ENCODE measurements around the gene CROCC. TPM values are rescaled to one million over a fixed set of nuclear protein-coding genes. Genes with fewer than 3 reads are reported as not detected.

CROCC gene
- total RNA-seq, 1 donor from 2014 or later: 26.2 TPM

DNA sequence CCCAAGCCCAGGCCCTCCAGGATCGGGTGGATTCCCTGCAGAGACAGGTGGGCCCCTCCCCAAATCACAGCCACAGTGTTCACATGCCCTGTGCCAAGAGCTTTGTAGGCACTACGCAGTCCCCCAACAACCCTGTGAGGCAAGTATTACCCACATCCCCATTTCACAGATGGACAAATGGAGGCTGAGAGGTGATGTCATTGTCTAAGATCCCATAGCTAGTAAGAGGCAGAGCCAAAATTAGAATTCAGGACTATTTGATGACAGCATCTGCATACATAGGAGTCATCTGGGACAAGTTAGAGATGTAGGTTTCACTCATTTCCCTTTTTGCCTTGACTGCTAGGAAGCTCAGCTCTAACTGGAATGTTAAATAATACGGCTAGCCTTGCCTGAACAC is 46.6 kb downstream of the CROCC start:
- no peak overlapping the region for H3K4me3 ChIP-seq (ENCODE audit: low read depth, low read length)
- TF ChIP-seq, protein P1, sequence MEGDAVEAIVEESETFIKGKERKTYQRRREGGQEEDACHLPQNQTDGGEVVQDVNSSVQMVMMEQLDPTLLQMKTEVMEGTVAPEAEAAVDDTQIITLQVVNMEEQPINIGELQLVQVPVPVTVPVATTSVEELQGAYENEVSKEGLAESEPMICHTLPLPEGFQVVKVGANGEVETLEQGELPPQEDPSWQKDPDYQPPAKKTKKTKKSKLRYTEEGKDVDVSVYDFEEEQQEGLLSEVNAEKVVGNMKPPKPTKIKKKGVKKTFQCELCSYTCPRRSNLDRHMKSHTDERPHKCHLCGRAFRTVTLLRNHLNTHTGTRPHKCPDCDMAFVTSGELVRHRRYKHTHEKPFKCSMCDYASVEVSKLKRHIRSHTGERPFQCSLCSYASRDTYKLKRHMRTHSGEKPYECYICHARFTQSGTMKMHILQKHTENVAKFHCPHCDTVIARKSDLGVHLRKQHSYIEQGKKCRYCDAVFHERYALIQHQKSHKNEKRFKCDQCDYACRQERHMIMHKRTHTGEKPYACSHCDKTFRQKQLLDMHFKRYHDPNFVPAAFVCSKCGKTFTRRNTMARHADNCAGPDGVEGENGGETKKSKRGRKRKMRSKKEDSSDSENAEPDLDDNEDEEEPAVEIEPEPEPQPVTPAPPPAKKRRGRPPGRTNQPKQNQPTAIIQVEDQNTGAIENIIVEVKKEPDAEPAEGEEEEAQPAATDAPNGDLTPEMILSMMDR (IDR thresholded peaks at IDR 0.05; ENCODE audit: insufficient read depth, low read length, poor library complexity, severe bottlenecking): no peak
- no peak for DNase-seq (ENCODE audit: low read depth)
- H3K27me3 ChIP-seq (ENCODE audit: control insufficient read depth, insufficient read depth, low read length): no peaks in the 10 kb centered on the region
- H3K36me3 ChIP-seq (ENCODE audit: control insufficient read depth, insufficient read depth, low read length): peaks cover 1% of the 10 kb centered on the region

DNA sequence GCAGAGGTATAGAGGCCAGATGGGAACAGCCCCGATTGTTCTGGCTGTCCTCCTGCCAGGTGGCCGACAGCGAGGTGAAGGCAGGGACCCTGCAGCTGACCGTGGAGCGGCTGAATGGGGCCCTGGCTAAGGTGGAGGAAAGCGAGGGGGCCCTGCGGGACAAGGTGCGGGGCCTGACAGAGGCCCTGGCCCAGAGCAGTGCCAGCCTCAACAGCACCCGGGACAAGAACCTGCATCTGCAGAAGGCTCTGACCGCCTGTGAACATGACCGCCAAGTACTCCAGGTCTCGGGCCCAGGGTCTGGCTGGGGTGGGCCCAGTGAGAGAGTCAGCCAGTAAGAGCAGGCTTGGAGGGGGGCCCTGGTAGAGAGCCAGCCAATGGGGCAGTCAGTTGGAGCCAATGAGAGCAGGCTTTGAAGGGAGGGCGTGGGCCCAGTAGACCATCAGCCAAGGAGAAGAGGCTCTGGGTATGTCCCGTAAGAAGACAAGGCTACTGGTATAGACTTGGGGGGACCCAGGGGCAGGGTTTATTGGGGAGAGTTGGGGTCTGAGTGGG is 47.4 kb downstream of the CROCC start:
- H3K27me3 ChIP-seq (ENCODE audit: control insufficient read depth, insufficient read depth, low read length): no peaks in the 10 kb centered on the region
- H3K36me3 ChIP-seq (ENCODE audit: control insufficient read depth, insufficient read depth, low read length): peaks cover 1% of the 10 kb centered on the region
- no peak overlapping the region for H3K4me3 ChIP-seq (ENCODE audit: low read depth, low read length)
- no peak for DNase-seq (ENCODE audit: low read depth)
- TF ChIP-seq, protein P1 (IDR thresholded peaks at IDR 0.05; ENCODE audit: insufficient read depth, low read length, poor library complexity, severe bottlenecking): no peak

DNA sequence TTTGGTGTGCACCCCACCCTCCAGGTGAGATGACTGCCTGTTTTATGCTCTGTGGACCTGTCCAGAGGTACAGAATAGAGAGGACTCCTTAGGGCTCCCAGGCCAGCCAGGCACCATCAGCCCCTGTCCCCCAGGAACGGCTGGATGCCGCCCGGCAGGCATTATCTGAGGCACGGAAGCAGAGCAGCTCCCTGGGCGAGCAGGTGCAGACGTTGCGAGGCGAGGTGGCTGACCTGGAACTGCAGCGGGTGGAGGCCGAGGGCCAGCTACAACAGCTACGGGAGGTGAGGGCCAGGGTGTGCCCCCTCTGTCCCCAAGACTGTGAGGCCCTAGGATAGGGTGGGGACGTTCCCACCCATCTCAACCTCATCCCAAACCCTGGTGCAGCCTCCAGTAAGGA is 47.9 kb downstream of the CROCC start:
- DNase-seq (ENCODE audit: low read depth): no peak
- TF ChIP-seq, protein P1 (IDR thresholded peaks at IDR 0.05; ENCODE audit: insufficient read depth, low read length, poor library complexity, severe bottlenecking): no peak
- Histone ChIP-seq H3K36me3 (ENCODE audit: control insufficient read depth, insufficient read depth, low read length) (peaks cover 1% of the 10 kb centered on the region), H3K27me3 (ENCODE audit: control insufficient read depth, insufficient read depth, low read length) (no peaks in the 10 kb centered on the region), H3K4me3 (ENCODE audit: low read depth, low read length) (no peak overlapping the region)

DNA sequence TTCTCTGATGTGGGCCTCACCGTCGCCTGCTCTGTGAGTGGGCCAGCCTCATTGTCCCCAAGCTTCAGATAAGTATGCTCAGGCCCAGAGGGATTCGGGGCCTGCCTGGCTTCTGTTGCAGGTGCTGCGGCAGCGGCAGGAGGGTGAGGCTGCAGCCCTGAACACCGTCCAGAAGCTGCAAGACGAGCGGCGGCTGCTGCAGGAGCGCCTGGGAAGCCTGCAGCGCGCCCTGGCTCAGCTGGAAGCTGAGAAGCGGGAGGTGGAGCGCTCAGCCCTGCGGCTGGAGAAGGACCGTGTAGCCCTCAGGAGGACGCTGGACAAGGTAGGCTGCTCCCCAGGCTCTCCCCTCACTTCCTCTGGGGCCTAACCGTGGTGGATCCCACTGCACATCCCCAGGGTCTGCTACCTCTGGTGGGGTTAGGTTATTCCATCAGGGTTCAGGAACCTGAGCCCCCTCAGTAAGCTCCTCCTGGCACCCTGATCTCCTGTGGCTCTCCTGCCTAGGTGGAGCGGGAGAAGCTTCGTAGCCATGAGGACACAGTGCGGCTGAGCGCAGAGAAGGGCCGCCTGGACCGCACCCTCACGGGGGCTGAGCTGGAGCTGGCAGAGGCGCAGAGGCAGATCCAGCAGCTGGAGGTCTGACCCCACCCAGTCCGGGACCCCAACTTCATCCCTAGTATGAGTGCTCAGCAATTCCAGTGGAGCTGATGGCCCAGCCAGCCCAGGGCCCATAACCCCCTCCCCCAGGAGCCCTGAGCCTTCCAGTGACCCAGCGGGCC is 48.6 kb downstream of the CROCC start:
- Histone ChIP-seq H3K36me3 (ENCODE audit: control insufficient read depth, insufficient read depth, low read length) (peaks cover 1% of the 10 kb centered on the region), H3K4me3 (ENCODE audit: low read depth, low read length) (no peak overlapping the region), H3K27me3 (ENCODE audit: control insufficient read depth, insufficient read depth, low read length) (no peaks in the 10 kb centered on the region)
- TF ChIP-seq, protein P1 (IDR thresholded peaks at IDR 0.05; ENCODE audit: insufficient read depth, low read length, poor library complexity, severe bottlenecking): no peak
- DNase-seq (ENCODE audit: low read depth): no peak

DNA sequence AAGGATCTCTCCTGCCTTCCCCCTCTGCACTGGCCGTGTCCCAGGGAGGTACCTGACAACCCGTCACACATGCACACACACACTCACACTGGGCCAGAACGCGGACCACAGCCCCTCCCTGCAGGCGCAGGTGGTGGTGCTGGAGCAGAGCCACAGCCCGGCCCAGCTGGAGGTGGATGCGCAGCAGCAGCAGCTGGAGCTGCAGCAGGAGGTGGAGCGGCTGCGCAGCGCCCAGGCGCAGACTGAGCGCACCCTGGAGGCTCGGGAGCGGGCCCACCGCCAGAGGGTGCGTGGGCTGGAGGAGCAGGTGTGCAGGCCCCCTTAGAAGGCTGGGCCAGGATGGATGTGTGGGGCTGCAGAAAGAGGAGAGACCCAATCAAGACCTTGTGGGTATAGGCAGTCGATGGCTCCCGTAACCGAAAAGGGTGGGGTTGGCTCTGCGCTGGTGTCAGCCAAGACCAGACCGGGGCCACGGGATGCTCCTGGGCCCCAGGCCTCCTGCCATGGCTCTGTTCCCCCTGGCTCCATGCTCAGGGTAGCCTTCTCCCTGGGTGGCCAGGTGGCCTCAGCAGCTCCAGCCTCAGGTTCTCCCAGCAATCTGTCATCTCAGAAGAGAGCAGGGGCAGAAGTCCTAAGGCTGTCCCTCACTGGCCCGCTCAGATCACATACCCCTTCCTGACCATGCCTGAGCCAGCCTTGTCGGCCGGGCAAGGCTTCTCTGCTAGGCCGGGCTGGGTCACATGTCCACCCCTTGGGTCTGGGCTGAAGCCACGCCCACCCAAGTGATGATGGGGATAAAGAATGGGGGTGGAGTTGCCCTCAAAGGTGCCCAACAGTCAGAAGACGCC is 49.8 kb downstream of the CROCC start:
- Histone ChIP-seq H3K4me3 (ENCODE audit: low read depth, low read length) (no peak overlapping the region), H3K36me3 (ENCODE audit: control insufficient read depth, insufficient read depth, low read length) (peaks cover 1% of the 10 kb centered on the region), H3K27me3 (ENCODE audit: control insufficient read depth, insufficient read depth, low read length) (no peaks in the 10 kb centered on the region)
- no peak for DNase-seq (ENCODE audit: low read depth)
- TF ChIP-seq, protein P1 (IDR thresholded peaks at IDR 0.05; ENCODE audit: insufficient read depth, low read length, poor library complexity, severe bottlenecking): no peak
